ENCODE results near the gene CARD10.

- TF ChIP-seq CTCF (IDR thresholded peaks at IDR 0.05; ENCODE audit: low read depth, low read length) (no peak), POLR2A (IDR thresholded peaks at IDR 0.05; ENCODE audit: extremely low read depth, insufficient read length) (no peak), MAX (IDR thresholded peaks at IDR 0.05; ENCODE audit: low read depth, low read length) (no peak)
Measured at GRCh38 chr22:37443086-37443485, 76.1 kb downstream of the CARD10 start.
